ENCODE data around the gene DCTN4. TPM values are rescaled to one million over a fixed set of nuclear protein-coding genes. Genes with fewer than 3 reads are reported as not detected.

Gene DCTN4
- total and polyA plus RNA-seq, 9 of the 15 experiments (the other 6 are each of a cell fraction or from before 2014, with no cell fraction given), result 20.4 to 64.9 (median 49.9) TPM

- peak in 3 of 4 experiments; percentile 22 to 79 (median 45) for DNase-seq (ENCODE audit: extremely low read depth in 1 of 4, low spot score in 3 of 4)
- Histone ChIP-seq H2AFZ (ENCODE audit: low read depth, low read length) (peak overlapping the region; percentile 68), H3K4me3 (no peak overlapping the region), H3K9me3 (replicated peaks; ENCODE audit: control insufficient read depth, insufficient read depth, low read depth, low read length) (no peaks in the 10 kb centered on the region), H3K27me3 (ENCODE audit: control insufficient read depth in 2 of 2, insufficient read depth in 2 of 2, low read length in 2 of 2) (no peaks in the 10 kb centered on the region), H3K9ac (ENCODE audit: insufficient read depth in 1 of 2, low read depth in 2 of 2, low read length in 2 of 2) (peak overlapping the region; percentile 27 to 75; a peak in 2 of 4 replicates), H3K79me2 (ENCODE audit: control insufficient read depth, insufficient read depth, low read length) (peaks cover 56% of the 10 kb centered on the region), H3K4me2 (ENCODE audit: insufficient read depth, low read length) (peak overlapping the region; percentile 51), H3K9me1 (ENCODE audit: control insufficient read depth, insufficient read depth, low read length) (no peaks in the 10 kb centered on the region), H3K27ac (ENCODE audit: extremely low read depth, low read depth, low read length) (peak overlapping the region; percentile 72), H3K36me3 (ENCODE audit: control insufficient read depth, insufficient read depth, low read length) (peaks cover 50% of the 10 kb centered on the region), H3K4me1 (replicated peaks in 1 of 2; ENCODE audit: control insufficient read depth in 2 of 2, insufficient read depth in 2 of 2, low read length in 2 of 2) (peaks cover 13 to 14% of the 10 kb centered on the region in 2 experiments), H4K20me1 (replicated peaks; ENCODE audit: control insufficient read depth, insufficient read depth, low read length) (0 out of 2 replicates have a peak, but pooled peaks cover 3% of the 10 kb centered on the region)
- in situ Hi-C loops (cut with MboI), result no loop called here
- ATAC-seq, result peak; percentile 97
- POLR2A ChIA-PET, result interaction anchor here (0.7 to 1.1 kb wide), 7 partner anchors 16 to 421 kb away, joined by 3 to 5 read pairs (median 3); partner anchors contain the start of gene ZNF300
- intact Hi-C loops (cut with micrococcal nuclease), result loop anchor here (2.0 kb wide), 2 partner anchors 28 to 44 kb away; partner anchors contain the start of gene SMIM3
- 30% methylated on average over 7 of the region's 7 CpGs for WGBS (ENCODE audit: insufficient coverage, low coverage, missing lambda C conversion rate)
- peak; percentile 42 for FAIRE-seq
- no TSS peak for BruUV-seq (replicated peaks)
- CTCF ChIA-PET (ENCODE audit: low intra/inter-chr PET ratio), result interaction anchor here (0.7 kb wide), 1 partner anchor 17 kb away, joined by 7 read pairs; no protein-coding TSS in a partner anchor
- TF ChIP-seq FOXK1 (CRISPR knock-in tag; IDR thresholded peaks at IDR 0.05; ENCODE audit: borderline replicate concordance) (peak; percentile 14; the same call in 1 of the 2 replicates), HDAC2 (IDR thresholded peaks at IDR 0.05) (0 out of 2 replicates have a peak, but pooled peaks have one; percentile 19), SOX6 (IDR thresholded peaks at IDR 0.05) (no peak), KLF6 (CRISPR knock-in tag; IDR thresholded peaks at IDR 0.05; ENCODE audit: borderline replicate concordance) (peak; percentile 10; the same call in 1 of the 2 replicates), NFIC (IDR thresholded peaks at IDR 0.05) (peak; percentile 70), MEF2D (tag; conservative IDR thresholded peaks at IDR 0.05; ENCODE audit: low read depth) (0 out of 2 replicates have a peak, but pooled peaks have one; percentile 45), POLR2B (IDR thresholded peaks at IDR 0.05; ENCODE audit: low read depth, partially characterized antibody) (no peak)
- TF ChIP-seq, protein P1, sequence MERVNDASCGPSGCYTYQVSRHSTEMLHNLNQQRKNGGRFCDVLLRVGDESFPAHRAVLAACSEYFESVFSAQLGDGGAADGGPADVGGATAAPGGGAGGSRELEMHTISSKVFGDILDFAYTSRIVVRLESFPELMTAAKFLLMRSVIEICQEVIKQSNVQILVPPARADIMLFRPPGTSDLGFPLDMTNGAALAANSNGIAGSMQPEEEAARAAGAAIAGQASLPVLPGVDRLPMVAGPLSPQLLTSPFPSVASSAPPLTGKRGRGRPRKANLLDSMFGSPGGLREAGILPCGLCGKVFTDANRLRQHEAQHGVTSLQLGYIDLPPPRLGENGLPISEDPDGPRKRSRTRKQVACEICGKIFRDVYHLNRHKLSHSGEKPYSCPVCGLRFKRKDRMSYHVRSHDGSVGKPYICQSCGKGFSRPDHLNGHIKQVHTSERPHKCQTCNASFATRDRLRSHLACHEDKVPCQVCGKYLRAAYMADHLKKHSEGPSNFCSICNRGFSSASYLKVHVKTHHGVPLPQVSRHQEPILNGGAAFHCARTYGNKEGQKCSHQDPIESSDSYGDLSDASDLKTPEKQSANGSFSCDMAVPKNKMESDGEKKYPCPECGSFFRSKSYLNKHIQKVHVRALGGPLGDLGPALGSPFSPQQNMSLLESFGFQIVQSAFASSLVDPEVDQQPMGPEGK (CRISPR knock-in tag; IDR thresholded peaks at IDR 0.05; ENCODE audit: borderline replicate concordance), result no peak
- TF ChIP-seq, protein P2, sequence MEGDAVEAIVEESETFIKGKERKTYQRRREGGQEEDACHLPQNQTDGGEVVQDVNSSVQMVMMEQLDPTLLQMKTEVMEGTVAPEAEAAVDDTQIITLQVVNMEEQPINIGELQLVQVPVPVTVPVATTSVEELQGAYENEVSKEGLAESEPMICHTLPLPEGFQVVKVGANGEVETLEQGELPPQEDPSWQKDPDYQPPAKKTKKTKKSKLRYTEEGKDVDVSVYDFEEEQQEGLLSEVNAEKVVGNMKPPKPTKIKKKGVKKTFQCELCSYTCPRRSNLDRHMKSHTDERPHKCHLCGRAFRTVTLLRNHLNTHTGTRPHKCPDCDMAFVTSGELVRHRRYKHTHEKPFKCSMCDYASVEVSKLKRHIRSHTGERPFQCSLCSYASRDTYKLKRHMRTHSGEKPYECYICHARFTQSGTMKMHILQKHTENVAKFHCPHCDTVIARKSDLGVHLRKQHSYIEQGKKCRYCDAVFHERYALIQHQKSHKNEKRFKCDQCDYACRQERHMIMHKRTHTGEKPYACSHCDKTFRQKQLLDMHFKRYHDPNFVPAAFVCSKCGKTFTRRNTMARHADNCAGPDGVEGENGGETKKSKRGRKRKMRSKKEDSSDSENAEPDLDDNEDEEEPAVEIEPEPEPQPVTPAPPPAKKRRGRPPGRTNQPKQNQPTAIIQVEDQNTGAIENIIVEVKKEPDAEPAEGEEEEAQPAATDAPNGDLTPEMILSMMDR (IDR thresholded peaks at IDR 0.05 in 2 of 3, conservative IDR thresholded peaks at IDR 0.05 in 1 of 3; ENCODE audit: insufficient read depth in 2 of 3, low read depth in 1 of 3, low read length in 3 of 3), result peak; percentile 40 to 49 (median 41); a peak in 5 of 6 replicates
- TF ChIP-seq, protein P3, sequence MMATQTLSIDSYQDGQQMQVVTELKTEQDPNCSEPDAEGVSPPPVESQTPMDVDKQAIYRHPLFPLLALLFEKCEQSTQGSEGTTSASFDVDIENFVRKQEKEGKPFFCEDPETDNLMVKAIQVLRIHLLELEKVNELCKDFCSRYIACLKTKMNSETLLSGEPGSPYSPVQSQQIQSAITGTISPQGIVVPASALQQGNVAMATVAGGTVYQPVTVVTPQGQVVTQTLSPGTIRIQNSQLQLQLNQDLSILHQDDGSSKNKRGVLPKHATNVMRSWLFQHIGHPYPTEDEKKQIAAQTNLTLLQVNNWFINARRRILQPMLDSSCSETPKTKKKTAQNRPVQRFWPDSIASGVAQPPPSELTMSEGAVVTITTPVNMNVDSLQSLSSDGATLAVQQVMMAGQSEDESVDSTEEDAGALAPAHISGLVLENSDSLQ (IDR thresholded peaks at IDR 0.05), result 0 out of 2 replicates have a peak, but pooled peaks have one; percentile 11
- TF ChIP-seq, protein P4, sequence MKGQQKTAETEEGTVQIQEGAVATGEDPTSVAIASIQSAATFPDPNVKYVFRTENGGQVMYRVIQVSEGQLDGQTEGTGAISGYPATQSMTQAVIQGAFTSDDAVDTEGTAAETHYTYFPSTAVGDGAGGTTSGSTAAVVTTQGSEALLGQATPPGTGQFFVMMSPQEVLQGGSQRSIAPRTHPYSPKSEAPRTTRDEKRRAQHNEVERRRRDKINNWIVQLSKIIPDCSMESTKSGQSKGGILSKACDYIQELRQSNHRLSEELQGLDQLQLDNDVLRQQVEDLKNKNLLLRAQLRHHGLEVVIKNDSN (CRISPR knock-in tag; IDR thresholded peaks at IDR 0.05), result peak; percentile 29
These were observed 24.0 kb downstream of the DCTN4 start for GRCh38 chr5:150734579-150735384.
